GM18520 (cell line): ENCODE data around the gene PAFAH1B1.

Experiments
- ATAC-seq: cut with Tn5 transposase; IDR thresholded peaks from one replicate; pipeline ENCODE4 v1.9.1; 2021; ENCODE audit not compliant: unreplicated experiment

Gene PAFAH1B1

GRCh38 chr17:2713881-2714280, 120.4 kb downstream of the PAFAH1B1 start:
- no peak for ATAC-seq

GRCh38 chr17:2716649-2717048, 123.2 kb downstream of the PAFAH1B1 start:
- no peak for ATAC-seq

GRCh38 chr17:2718150-2718938, 124.9 kb downstream of the PAFAH1B1 start:
- no peak for ATAC-seq

- no peak for ATAC-seq
These were observed 126.4 kb downstream of the PAFAH1B1 start for GRCh38 chr17:2719861-2720260.

- ATAC-seq = no peak
These were observed 128.1 kb downstream of the PAFAH1B1 start for GRCh38 chr17:2721603-2722002.

GRCh38 chr17:2722611-2723010, 129.2 kb downstream of the PAFAH1B1 start:
- ATAC-seq = no peak

GRCh38 chr17:2723505-2723996, 130.1 kb downstream of the PAFAH1B1 start:
- no peak for ATAC-seq

GRCh38 chr17:2723997-2724783, 130.7 kb downstream of the PAFAH1B1 start:
- no peak for ATAC-seq

- ATAC-seq = no peak
These were observed 131.3 kb downstream of the PAFAH1B1 start for GRCh38 chr17:2724784-2725164.

GRCh38 chr17:2730764-2731353, 137.4 kb downstream of the PAFAH1B1 start:
- no peak for ATAC-seq

GRCh38 chr17:2731807-2732206, 138.4 kb downstream of the PAFAH1B1 start:
- ATAC-seq = no peak

- ATAC-seq = no peak
These were observed 141.5 kb downstream of the PAFAH1B1 start for GRCh38 chr17:2734939-2735338.
